Head of caudate nucleus (tissue), 42 donors: ENCODE measurements around the gene HMX2.

Source experiments
- DNase-seq, 42 donors: peaks; one replicate each; pipeline versions ENCODE4 v3.0.0 to v3.0.0-alpha.2; 2020 to 2021; ENCODE audit warnings: mixed read lengths in 7 of 42
- intact Hi-C: fragments of 100-400 bp; cut with DNase I; formaldehyde crosslinking; loops from one replicate; pipeline ENCODE4 v1.15.0; 2022

Gene HMX2

DNA sequence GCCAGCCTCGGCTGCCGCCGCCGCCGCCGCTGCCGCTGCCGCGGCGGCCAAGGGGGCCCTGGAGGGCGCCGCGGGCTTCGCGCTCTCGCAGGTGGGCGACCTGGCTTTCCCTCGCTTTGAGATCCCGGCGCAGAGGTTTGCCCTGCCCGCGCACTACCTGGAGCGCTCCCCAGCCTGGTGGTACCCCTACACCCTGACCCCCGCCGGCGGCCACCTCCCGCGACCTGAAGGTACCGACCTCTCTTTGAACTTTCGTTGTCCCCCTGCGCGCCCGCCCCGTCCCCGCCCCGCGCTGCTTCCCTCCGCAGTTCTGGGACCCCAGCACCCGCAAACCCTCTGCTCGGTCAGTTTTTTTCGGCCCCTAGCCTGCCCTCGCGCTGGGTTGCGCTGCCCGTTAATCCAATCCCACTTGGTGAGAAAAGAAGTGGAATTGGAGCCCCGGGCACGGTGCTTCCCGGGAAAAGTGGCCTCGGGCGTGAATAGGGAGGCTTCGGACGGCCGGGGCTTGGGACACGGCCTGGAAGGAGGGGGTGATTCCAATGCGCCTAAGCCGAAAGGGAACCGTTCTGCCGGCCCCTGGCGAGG, 11.6 kb upstream of the HMX2 start:
- DNase-seq = no peak
- intact Hi-C loops = no loop called here

DNA sequence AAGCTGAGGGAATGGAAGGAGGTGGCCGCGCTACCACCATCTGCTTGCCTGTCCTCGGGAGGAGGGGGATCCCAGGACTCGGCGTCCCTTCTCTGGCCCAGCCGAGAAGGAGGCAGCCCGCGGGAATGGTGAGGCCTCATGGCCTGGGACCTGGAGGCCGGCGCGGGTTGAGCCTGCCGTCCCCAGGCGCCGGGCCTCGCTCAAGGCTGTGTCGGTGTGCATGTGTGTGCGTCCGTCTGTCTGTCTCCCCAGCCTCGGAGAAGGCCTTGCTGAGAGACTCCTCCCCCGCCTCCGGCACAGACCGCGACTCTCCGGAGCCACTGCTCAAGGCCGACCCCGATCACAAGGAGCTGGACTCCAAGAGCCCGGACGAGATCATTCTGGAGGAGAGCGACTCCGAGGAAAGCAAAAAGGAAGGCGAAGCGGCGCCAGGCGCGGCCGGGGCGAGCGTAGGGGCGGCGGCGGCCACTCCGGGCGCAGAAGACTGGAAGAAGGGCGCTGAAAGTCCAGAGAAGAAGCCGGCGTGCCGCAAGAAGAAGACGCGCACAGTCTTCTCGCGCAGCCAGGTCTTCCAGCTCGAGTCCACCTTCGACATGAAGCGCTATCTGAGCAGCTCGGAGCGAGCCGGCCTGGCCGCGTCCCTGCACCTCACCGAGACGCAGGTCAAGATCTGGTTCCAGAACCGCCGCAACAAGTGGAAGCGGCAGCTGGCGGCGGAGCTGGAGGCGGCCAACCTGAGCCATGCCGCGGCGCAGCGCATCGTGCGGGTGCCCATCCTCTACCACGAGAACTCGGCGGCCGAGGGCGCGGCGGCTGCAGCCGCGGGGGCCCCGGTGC, 10.9 kb upstream of the HMX2 start:
- no peak for DNase-seq

DNA sequence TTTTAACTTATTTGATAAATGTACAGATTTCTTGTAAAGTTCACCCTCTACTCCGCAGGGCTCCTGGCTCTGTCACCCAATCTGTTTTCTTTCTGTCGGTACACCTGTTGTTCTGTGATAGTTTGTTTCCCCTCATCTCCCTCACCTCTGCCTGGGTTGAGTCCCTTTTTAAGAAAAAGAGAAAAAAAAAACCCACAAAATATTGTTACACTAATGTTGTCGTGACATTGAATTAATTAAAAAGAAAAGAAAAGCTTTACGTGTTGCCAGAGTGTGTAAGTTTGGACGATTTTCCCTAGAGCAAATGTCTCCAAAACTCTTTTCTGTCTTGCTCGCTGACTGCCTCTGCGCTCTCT, 8.8 kb upstream of the HMX2 start:
- DNase-seq = no peak

More for the DNA sequence above, 10.9 kb upstream of the HMX2 start:
- intact Hi-C loops = no loop called here

DNA sequence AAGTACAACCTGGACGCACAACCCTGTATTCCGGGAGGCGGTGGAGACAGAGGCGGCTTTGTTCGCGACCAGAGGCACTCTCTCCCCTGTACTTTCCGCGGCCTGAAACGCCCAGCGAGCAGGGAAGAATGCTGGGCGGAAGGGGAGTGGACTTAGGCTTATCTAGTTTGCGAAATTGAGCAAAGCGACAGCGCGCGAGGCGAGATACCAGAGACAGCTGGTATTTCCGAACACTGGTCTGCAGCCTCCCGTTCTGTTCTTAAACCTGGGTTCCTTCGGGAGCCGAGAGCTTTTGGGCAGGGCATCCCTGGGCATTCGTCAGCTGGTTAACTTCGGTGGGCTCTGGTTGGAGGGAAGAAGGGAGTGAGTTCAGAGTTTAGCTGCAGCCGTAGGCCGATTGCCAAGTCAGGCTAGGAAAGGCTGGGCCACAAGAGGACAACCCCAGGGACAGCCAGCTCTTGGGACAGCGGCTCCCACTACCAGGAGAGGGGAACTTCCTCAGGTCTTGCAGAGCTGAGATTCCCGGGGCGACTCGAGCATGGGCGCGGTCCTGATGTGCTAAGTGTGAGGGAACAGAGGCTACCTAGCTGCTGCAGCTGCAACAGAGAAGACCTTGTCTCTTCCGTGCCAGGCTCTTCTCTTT, 8.3 kb upstream of the HMX2 start:
- intact Hi-C loops = no loop called here
- no peak for DNase-seq

More for the DNA sequence above, 8.8 kb upstream of the HMX2 start:
- intact Hi-C loops = no loop called here

GRCh38 chr10:123140164-123140982, 7.6 kb upstream of the HMX2 start:
- intact Hi-C loops = no loop called here

GRCh38 chr10:123140983-123141390, 6.9 kb upstream of the HMX2 start:
- intact Hi-C loops = no loop called here
- DNase-seq = no peak

More at GRCh38 chr10:123140164-123140982, 7.6 kb upstream of the HMX2 start:
- no peak for DNase-seq

GRCh38 chr10:123141791-123142700, 5.9 kb upstream of the HMX2 start:
- intact Hi-C loops = no loop called here
- DNase-seq = no peak

GRCh38 chr10:123142701-123143161, 5.2 kb upstream of the HMX2 start:
- no peak for DNase-seq
- intact Hi-C loops = no loop called here

DNA sequence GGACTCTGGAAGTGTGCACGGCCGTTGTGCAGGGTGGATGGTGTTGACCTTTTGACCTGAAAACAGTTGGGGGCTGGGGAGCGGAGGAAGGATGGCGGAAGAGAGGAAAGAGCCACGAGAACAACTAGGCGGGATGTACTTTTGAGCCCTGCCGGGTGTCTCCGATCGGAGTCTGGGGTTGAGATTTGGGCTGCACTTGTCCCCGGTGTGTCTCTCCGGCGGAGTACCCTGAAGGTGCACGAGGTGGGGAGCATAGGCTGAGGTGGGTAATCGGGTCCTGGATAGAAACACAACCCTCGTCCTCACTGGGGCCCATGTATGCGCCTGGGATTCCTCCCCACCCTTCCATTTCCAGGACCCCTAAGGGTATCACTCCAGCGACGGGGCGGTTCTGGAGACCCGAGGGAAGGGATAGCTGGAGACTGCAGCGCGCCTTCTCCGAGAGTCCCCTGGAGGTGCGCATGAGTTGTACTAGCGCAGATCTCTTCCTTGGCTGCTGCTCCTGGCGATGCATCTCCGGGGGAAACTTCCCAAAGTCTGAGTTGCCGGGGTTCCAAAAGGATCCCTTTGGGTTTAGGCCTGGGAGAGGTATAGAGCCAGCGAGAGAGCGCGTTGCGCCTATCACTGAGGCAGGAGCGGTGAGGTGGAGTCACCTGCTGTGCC, 4.6 kb upstream of the HMX2 start:
- intact Hi-C loops = no loop called here

GRCh38 chr10:123143825-123144168, 4.1 kb upstream of the HMX2 start:
- no peak for DNase-seq
- intact Hi-C loops = no loop called here

More for the DNA sequence above, 4.6 kb upstream of the HMX2 start:
- DNase-seq = no peak

DNA sequence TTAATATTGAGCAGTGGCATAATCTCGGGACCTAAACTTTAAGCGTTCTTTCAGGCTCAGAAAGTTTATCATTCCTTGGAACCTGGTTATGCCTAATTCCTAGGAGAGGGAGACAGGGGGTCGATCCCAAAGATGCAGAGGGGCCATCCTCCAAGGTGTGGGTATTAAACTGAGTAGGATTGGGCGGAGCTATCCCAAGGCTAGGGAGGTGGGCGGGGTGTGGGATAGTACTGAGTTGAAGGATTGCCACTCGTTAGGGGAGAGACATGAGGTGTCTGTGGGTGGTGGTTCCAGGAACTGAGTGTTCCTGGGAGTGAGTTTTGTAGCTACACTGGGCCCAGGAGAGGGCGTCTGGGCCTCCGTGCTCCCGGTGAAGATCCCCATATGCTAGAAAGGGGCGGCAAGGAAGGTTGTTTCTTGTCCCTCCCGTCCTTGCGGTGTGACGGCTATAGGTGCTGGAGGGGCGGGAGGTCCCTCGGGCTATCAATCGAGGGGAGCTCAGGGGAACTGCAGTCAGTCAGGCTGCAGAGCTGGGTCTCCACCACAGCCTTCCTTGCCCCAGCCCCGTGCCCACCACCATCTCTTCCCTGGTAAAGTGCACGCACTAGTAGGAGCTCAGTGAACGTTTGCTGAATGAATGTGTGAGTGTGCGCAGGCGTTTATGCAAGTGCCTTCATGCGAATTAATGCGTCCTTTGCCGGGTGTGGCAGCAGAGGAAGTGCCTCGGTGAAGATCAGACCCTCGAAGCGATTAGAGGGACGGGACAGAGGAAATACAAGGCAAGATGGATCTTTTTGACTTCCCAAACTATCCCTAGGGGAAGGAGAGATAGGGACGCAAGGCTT, 3.0 kb upstream of the HMX2 start:
- intact Hi-C loops = no loop called here
- DNase-seq = no peak

- intact Hi-C loops = no loop called here
- no peak for DNase-seq
These were observed 2.4 kb upstream of the HMX2 start for GRCh38 chr10:123145542-123146012.

GRCh38 chr10:123146013-123146893, 1.7 kb upstream of the HMX2 start:
- intact Hi-C loops = no loop called here
- DNase-seq = no peak

- intact Hi-C loops = no loop called here
- no peak for DNase-seq
These were observed 872 bp upstream of the HMX2 start for GRCh38 chr10:123146894-123147634.

DNA sequence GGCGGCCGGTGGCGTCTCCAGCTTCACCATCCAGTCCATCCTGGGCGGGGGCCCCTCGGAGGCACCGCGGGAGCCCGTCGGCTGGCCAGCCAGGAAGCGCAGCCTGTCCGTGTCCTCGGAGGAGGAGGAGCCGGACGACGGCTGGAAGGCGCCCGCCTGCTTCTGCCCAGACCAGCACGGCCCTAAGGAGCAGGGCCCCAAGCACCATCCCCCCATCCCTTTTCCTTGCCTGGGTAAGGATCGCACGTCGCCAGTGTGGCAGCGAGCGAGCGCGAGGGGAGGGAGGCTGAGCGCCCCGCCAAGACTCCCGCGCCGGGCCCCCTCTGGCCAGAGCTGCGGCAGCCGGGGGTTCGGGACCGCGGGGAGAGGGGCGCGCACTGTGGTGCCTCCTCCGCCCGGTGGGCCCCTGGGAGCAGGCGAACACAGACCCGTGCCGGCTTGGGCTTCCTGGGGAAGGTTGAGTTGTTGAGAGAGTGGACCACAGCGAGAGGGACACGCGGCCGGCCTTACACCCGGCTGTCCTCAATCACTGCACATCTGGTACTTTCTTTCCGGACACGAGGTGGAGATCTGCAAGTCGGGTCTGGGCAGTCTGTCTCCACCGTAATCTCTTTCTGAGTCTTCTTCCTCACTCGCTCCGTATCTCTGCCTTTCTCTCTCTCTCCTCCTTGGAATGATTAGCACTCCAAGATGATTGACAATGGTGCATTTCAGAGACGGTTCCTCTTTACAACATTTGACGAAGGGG, 652 bp downstream of the HMX2 start:
- intact Hi-C loops = no loop called here
- no peak for DNase-seq
